ENCODE results near the gene STX10.

DNA sequence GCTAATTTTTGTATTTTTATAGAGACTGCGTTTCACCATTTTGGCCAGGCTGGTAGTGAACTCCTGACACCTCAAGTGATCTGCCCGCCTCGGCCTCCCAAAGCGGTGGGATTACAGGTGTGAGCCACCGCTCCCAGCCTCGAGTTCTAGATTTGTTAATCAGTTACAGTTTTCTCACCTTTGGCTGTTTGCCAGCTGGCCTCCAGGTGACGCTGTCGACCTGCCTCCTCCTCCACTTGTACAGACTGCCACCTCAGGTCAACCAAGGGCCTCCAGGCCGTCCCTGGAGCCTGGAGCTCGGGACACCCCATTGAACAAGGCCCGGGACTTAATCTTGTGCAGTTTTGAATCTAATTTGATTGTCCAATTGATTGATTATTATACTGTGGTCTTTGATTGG is 45.5 kb upstream of the STX10 start:
- TF ChIP-seq, protein P1, sequence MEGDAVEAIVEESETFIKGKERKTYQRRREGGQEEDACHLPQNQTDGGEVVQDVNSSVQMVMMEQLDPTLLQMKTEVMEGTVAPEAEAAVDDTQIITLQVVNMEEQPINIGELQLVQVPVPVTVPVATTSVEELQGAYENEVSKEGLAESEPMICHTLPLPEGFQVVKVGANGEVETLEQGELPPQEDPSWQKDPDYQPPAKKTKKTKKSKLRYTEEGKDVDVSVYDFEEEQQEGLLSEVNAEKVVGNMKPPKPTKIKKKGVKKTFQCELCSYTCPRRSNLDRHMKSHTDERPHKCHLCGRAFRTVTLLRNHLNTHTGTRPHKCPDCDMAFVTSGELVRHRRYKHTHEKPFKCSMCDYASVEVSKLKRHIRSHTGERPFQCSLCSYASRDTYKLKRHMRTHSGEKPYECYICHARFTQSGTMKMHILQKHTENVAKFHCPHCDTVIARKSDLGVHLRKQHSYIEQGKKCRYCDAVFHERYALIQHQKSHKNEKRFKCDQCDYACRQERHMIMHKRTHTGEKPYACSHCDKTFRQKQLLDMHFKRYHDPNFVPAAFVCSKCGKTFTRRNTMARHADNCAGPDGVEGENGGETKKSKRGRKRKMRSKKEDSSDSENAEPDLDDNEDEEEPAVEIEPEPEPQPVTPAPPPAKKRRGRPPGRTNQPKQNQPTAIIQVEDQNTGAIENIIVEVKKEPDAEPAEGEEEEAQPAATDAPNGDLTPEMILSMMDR (IDR thresholded peaks at IDR 0.05): no peak
- no peak for TF ChIP-seq POLR2A (IDR thresholded peaks at IDR 0.05)

Measured in adrenal gland (tissue), 5 donors.